K562 (cell line): ENCODE measurements around the gene NCAM2. TPM values are rescaled to one million over a fixed set of nuclear protein-coding genes. Genes with fewer than 3 reads are reported as not detected.

Source experiments
- ATAC-seq: fragments of 200-7000 bp; cut with Tn5 transposase; 3 replicates; pipeline ENCODE4 v1.9.1; 2020; ENCODE audit warnings: moderate library complexity
- BruUV-seq: library from RNA; stranded (reverse); fragments of 400-500 nt; replicated peaks from 2 replicates; lab custom pipeline; 2021; lab: Mats Ljungman, UMichigan
- CTCF ChIA-PET: fragments of 300-600 bp; formaldehyde crosslinking; extraction: SDS; loops from one replicate; lab custom pipeline; 2021; ENCODE audit warnings: low intra/inter-chr PET ratio; lab: Yijun Ruan, JAX
- POLR2A ChIA-PET: fragments of 300-600, 350-650 bp; sonication (Branson Sonifier 250); formaldehyde crosslinking; extraction: SDS; loops from one replicate; lab custom pipeline; 2021; ENCODE audit warnings: antibody characterized with exemption, inconsistent platforms; lab: Yijun Ruan, JAX
- DNase-seq, 4 experiments: peaks; one replicate each; pipeline versions ENCODE4 v3.0.0 to v3.0.0-alpha.2; 2011 to 2018; ENCODE audit warnings: low spot score in 3 of 4, mixed read lengths in 3 of 4; ENCODE audit errors: extremely low read depth in 1 of 4
- FAIRE-seq: peaks from 2 replicates; lab custom pipeline; 2011; peaks lifted over from hg19 to GRCh38; lab: Jason Lieb, UNC
- H2AFZ ChIP-seq: 2 replicates; pipeline ENCODE4 v1.6.0; 2011; ENCODE audit warnings: low read depth, low read length, control low read depth, inconsistent platforms
- H3K27ac ChIP-seq: fragments of 200-600 bp; 3 replicates; pipeline ENCODE4 v1.8.0; 2011; ENCODE audit warnings: low read depth, mild to moderate bottlenecking, control low read depth, inconsistent platforms, low read length, moderate library complexity, mixed read lengths; ENCODE audit errors: extremely low read depth
- H3K27me3 ChIP-seq, 2 experiments: fragments of 300-600 bp in 1 of 2; 2 replicates in 1 of 2; 3 replicates in 1 of 2; pipeline versions ENCODE4 v1.6.0 to v1.8.0; 2011; ENCODE audit warnings: inconsistent platforms in 2 of 2, low read length in 2 of 2, mild to moderate bottlenecking in 1 of 2, mixed read lengths in 1 of 2, moderate library complexity in 1 of 2; ENCODE audit not compliant: control insufficient read depth in 2 of 2, insufficient read depth in 2 of 2
- H3K36me3 ChIP-seq: fragments of 300-600 bp; 3 replicates; pipeline ENCODE4 v1.8.0; 2011; ENCODE audit warnings: mild to moderate bottlenecking, low read length, inconsistent platforms; ENCODE audit not compliant: control insufficient read depth, insufficient read depth
- H3K4me1 ChIP-seq, 2 experiments: fragments of 200-600 bp in 1 of 2; replicated peaks in 1 of 2; 2 replicates in 1 of 2; 3 replicates in 1 of 2; pipeline versions ENCODE4 v1.5.1 to v1.8.0; 2011; ENCODE audit warnings: inconsistent platforms in 2 of 2, low read length in 2 of 2, mild to moderate bottlenecking in 1 of 2, mixed read lengths in 1 of 2, moderate library complexity in 1 of 2; ENCODE audit not compliant: control insufficient read depth in 2 of 2, insufficient read depth in 2 of 2
- H3K4me2 ChIP-seq: 2 replicates; pipeline ENCODE4 v1.6.1; 2011; ENCODE audit warnings: low read length, control low read depth, inconsistent platforms, mixed read lengths; ENCODE audit not compliant: insufficient read depth
- H3K4me3 ChIP-seq: fragments of 200-600 bp; sonication (generic), shearing (Covaris generic); 2 replicates; pipeline ENCODE4 v1.5.1; 2016; ENCODE audit warnings: control low read depth, inconsistent platforms
- H3K79me2 ChIP-seq: fragments of 200-600 bp; 3 replicates; pipeline ENCODE4 v1.8.0; 2011; ENCODE audit warnings: low read length, inconsistent platforms; ENCODE audit not compliant: control insufficient read depth, insufficient read depth
- H3K9ac ChIP-seq, 2 experiments: 2 replicates each; pipeline versions ENCODE4 v1.6.0 to v1.6.1; 2011; ENCODE audit warnings: low read depth in 2 of 2, low read length in 2 of 2, control low read depth in 1 of 2, inconsistent platforms in 1 of 2, mild to moderate bottlenecking in 1 of 2, mixed read lengths in 1 of 2; ENCODE audit not compliant: insufficient read depth in 1 of 2
- H3K9me1 ChIP-seq: one replicate; pipeline ENCODE4 v1.6.0; 2011; ENCODE audit warnings: inconsistent platforms, mild to moderate bottlenecking, low read length, moderate library complexity; ENCODE audit not compliant: control insufficient read depth, insufficient read depth
- H3K9me3 ChIP-seq: replicated peaks from 2 replicates; pipeline ENCODE4 v1.5.1; 2011; ENCODE audit warnings: low read depth, low read length, inconsistent platforms; ENCODE audit not compliant: control insufficient read depth, insufficient read depth
- H4K20me1 ChIP-seq: replicated peaks from 2 replicates; pipeline ENCODE4 v1.6.1; 2011; ENCODE audit warnings: low read length, inconsistent platforms, mixed read lengths; ENCODE audit not compliant: control insufficient read depth, insufficient read depth
- BCOR ChIP-seq: fragments of 450-650 bp; IDR thresholded peaks from 2 replicates; pipeline ENCODE4 v1.6.1; 2016
- BRF2 ChIP-seq: IDR thresholded peaks from 3 replicates; pipeline ENCODE4 v1.6.1; 2011; ENCODE audit warnings: borderline replicate concordance, mild to moderate bottlenecking; ENCODE audit not compliant: insufficient read length, insufficient read depth
- CREB5 ChIP-seq: fragments of 250-450 bp; sonication (Bioruptor Pico); IDR thresholded peaks from 2 replicates; pipeline ENCODE4 v1.5.0; 2020; ENCODE audit warnings: mild to moderate bottlenecking
- DMBX1 ChIP-seq: fragments of 250-450 bp; sonication (Bioruptor Pico); IDR thresholded peaks from 2 replicates; pipeline ENCODE4 v1.8.0; 2022; ENCODE audit warnings: inconsistent platforms, mild to moderate bottlenecking, moderate library complexity, borderline replicate concordance
- HMBOX1 ChIP-seq: sonication (generic); IDR thresholded peaks from 2 replicates; pipeline ENCODE4 v1.6.1; 2016
- HMG20A ChIP-seq: fragments of 450-650 bp; formaldehyde crosslinking; conservative IDR thresholded peaks from 2 replicates; pipeline ENCODE4 v1.4.0; 2020; ENCODE audit warnings: mild to moderate bottlenecking, mixed read lengths
- KAT2B ChIP-seq: IDR thresholded peaks from one replicate; pipeline ENCODE4 v1.6.1; 2012; ENCODE audit warnings: low read depth, mild to moderate bottlenecking, control low read depth, inconsistent platforms, low read length, moderate library complexity
- MEIS2 ChIP-seq: fragments of 450-650 bp; IDR thresholded peaks from 2 replicates; pipeline ENCODE4 v1.6.1; 2014; ENCODE audit warnings: mild to moderate bottlenecking; ENCODE audit not compliant: partially characterized antibody
- NR3C1 ChIP-seq: sonication (generic); formaldehyde crosslinking; IDR thresholded peaks from 2 replicates; pipeline ENCODE4 v1.8.1; 2022; ENCODE audit warnings: missing genetic modification reagents
- POLR3A ChIP-seq: IDR thresholded peaks from 2 replicates; pipeline ENCODE4 v1.6.1; 2011; ENCODE audit warnings: borderline replicate concordance, mild to moderate bottlenecking, moderate library complexity; ENCODE audit not compliant: insufficient read length, insufficient read depth; ENCODE audit errors: extremely low read depth
- PPARD ChIP-seq: fragments of 250-450 bp; sonication (Bioruptor Pico); IDR thresholded peaks from 2 replicates; pipeline ENCODE4 v1.8.0; 2022; ENCODE audit warnings: inconsistent platforms, mild to moderate bottlenecking, moderate library complexity
- SAFB ChIP-seq: fragments of 200-400 bp; formaldehyde crosslinking; IDR thresholded peaks from 2 replicates; pipeline ENCODE4 v1.6.1; 2017; ENCODE audit warnings: low read depth, low read length, borderline replicate concordance
- SMAD2 ChIP-seq: fragments of 150-350 bp; IDR thresholded peaks from 2 replicates; pipeline ENCODE4 v1.6.1; 2014; ENCODE audit warnings: low read depth, mild to moderate bottlenecking, low read length
- ZBTB7A ChIP-seq: IDR thresholded peaks from 2 replicates; pipeline ENCODE4 v1.6.1; 2011; ENCODE audit warnings: low read depth, mild to moderate bottlenecking, low read length, moderate library complexity, borderline replicate concordance; ENCODE audit not compliant: control insufficient read depth
- ZC3H11A ChIP-seq: IDR thresholded peaks from 2 replicates; pipeline ENCODE4 v1.6.1; 2012; ENCODE audit warnings: low read depth, low read length, improper control_type of control experiment
- ZFPM2 ChIP-seq: fragments of 250-450 bp; sonication (Bioruptor Pico); IDR thresholded peaks from 2 replicates; pipeline ENCODE4 v1.5.1; 2022; ENCODE audit warnings: mild to moderate bottlenecking
- WGBS: fragments of 100-300 bp; shearing (Covaris generic); methylation state at CpG from one replicate; pipeline ENCODE4 v1.1.6; 2016; ENCODE audit warnings: low coverage, mixed read lengths; ENCODE audit not compliant: insufficient coverage; ENCODE audit errors: missing lambda C conversion rate; 5-methylcytosine and 5-hydroxymethylcytosine counted together
- in situ Hi-C: fragments of 300-500 bp; cut with MboI; formaldehyde crosslinking; loops from 4 replicates; pipeline ENCODE4 v1.15.0; 2018; ENCODE audit warnings: inconsistent platforms, mixed read lengths
- intact Hi-C: fragments of 100-400 bp; cut with micrococcal nuclease; formaldehyde crosslinking; loops from 2 replicates; pipeline ENCODE4 v1.14.2; 2022
- polyA plus RNA-seq, 8 experiments: library from polyadenylated mRNA; depleted of rRNA in 4 of 8; stranded (reverse) in 5 of 8; unstranded in 3 of 8; fragments of >200 nt; fragmentation: Nextera tagmentation in 2 of 8; fragmentation: Illumina TruSeq in 1 of 8; extraction: Ambion mirVana in 2 of 8; extraction: Trizol in 1 of 8; gene quantifications; 2 replicates each; pipeline versions ENCODE4 v1.2.1 to v1.2.3, GENCODE V29; 2011 to 2014; ENCODE audit warnings: inconsistent platforms in 1 of 8, missing spikeins in 1 of 8
- total RNA-seq, 7 experiments: library from RNA; depleted of rRNA in 6 of 7; stranded (reverse); fragments of >200 nt in 6 of 7; fragmentation: Illumina TruSeq in 2 of 7; extraction: Trizol in 2 of 7; gene quantifications; 2 replicates each; pipeline versions ENCODE4 v1.2.1 to v1.2.3, GENCODE V29; 2011 to 2021; ENCODE audit warnings: low replicate concordance in 1 of 7

The NCAM2 gene
- total and polyA plus RNA-seq, 9 of the 15 experiments (the other 6 are each of a cell fraction or from before 2014, with no cell fraction given): 14.0 to 58.2 (median 27.8) TPM

- H3K4me3 ChIP-seq: no peak overlapping the region
- peak overlapping the region in 1 of 2 experiments; percentile 50; a peak in 1 of 4 replicates for H3K9ac ChIP-seq
- in situ Hi-C loops (no loop called here), intact Hi-C loops (loop anchor here (10.0 kb wide), 1 partner anchor 120 kb away; no protein-coding TSS in a partner anchor)
- peaks cover 99% of the 10 kb centered on the region for H3K79me2 ChIP-seq
- H3K9me3 ChIP-seq: 0 out of 2 replicates have a peak, but pooled peaks cover 2% of the 10 kb centered on the region
- no peak for DNase-seq
- no TSS peak for BruUV-seq
- H4K20me1 ChIP-seq: no peaks in the 10 kb centered on the region
- H3K27me3 ChIP-seq: no peaks in the 10 kb centered on the region
- H2AFZ ChIP-seq: no peak overlapping the region
- peak overlapping the region; percentile 64; the same call in 1 of the 2 replicates for H3K4me2 ChIP-seq
- FAIRE-seq: no peak
- H3K36me3 ChIP-seq: no peaks in the 10 kb centered on the region
- POLR2A ChIA-PET: interaction anchor here (0.6 to 1.2 kb wide), 3 partner anchors 9 to 1476 kb away, joined by 3 to 4 read pairs (median 3); no protein-coding TSS in a partner anchor
- 4% methylated on average over 2 of the region's 2 CpGs for WGBS
- H3K9me1 ChIP-seq: no peaks in the 10 kb centered on the region
- CTCF ChIA-PET: no interaction called here
- H3K27ac ChIP-seq: peak overlapping the region; percentile 47; the same call in 1 of the 3 replicates
- H3K4me1 ChIP-seq: peaks cover 5 to 20% of the 10 kb centered on the region in 2 experiments; a peak in 4 of 5 replicates
- ATAC-seq: peak; percentile 26; the same call in 2 of the 3 replicates
- TF ChIP-seq SMAD2: no peak
- TF ChIP-seq ZC3H11A: no peak
- no peak for TF ChIP-seq SAFB
- no peak for TF ChIP-seq PPARD (CRISPR knock-in tag)
- no peak for TF ChIP-seq BCOR
- no peak for TF ChIP-seq NR3C1 (CRISPR knock-in tag)
- no peak for TF ChIP-seq POLR3A
- no peak for TF ChIP-seq HMG20A (CRISPR knock-in tag)
- no peak for TF ChIP-seq KAT2B
- no peak for TF ChIP-seq HMBOX1
- TF ChIP-seq ZBTB7A: no peak
- TF ChIP-seq MEIS2: peak; percentile 60
- TF ChIP-seq DMBX1 (CRISPR knock-in tag): no peak
- TF ChIP-seq CREB5 (CRISPR knock-in tag): no peak
- TF ChIP-seq ZFPM2 (CRISPR knock-in tag): no peak
- no peak for TF ChIP-seq BRF2
Observed at GRCh38 chr21:21174676-21175075, 176.5 kb downstream of the NCAM2 start.
